Measurements from ENCODE around the gene ZNF503.

Gene ZNF503

GRCh38 chr10:75399461-75400162 lies 2.0 kb downstream of the ZNF503 start:
- peak; percentile 81 for DNase-seq (ENCODE audit: low spot score)
- in situ Hi-C loops (cut with MboI; ENCODE audit: low pct_unique_long_range_greater_than_20kb, low sequenced_read_pairs, unreplicated experiment) = no loop called here

GRCh38 chr10:75398692-75399460 lies 2.7 kb downstream of the ZNF503 start:
- no peak for DNase-seq (ENCODE audit: low spot score)
- in situ Hi-C loops (cut with MboI; ENCODE audit: low pct_unique_long_range_greater_than_20kb, low sequenced_read_pairs, unreplicated experiment) = no loop called here
- TF ChIP-seq CTCF (IDR thresholded peaks at IDR 0.05; ENCODE audit: extremely low read depth, insufficient read depth, missing control alignments) = no peak

More at GRCh38 chr10:75399461-75400162, 2.0 kb downstream of the ZNF503 start:
- TF ChIP-seq CTCF (IDR thresholded peaks at IDR 0.05; ENCODE audit: extremely low read depth, insufficient read depth, missing control alignments) = peak; percentile 65

GRCh38 chr10:75398200-75398691 lies 3.3 kb downstream of the ZNF503 start:
- DNase-seq (ENCODE audit: low spot score) = no peak
- TF ChIP-seq CTCF (IDR thresholded peaks at IDR 0.05; ENCODE audit: extremely low read depth, insufficient read depth, missing control alignments) = no peak
- in situ Hi-C loops (cut with MboI; ENCODE audit: low pct_unique_long_range_greater_than_20kb, low sequenced_read_pairs, unreplicated experiment) = no loop called here

GRCh38 chr10:75397496-75398199 lies 3.9 kb downstream of the ZNF503 start:
- in situ Hi-C loops (cut with MboI; ENCODE audit: low pct_unique_long_range_greater_than_20kb, low sequenced_read_pairs, unreplicated experiment) = no loop called here
- peak; percentile 24 for DNase-seq (ENCODE audit: low spot score)
- no peak for TF ChIP-seq CTCF (IDR thresholded peaks at IDR 0.05; ENCODE audit: extremely low read depth, insufficient read depth, missing control alignments)

GRCh38 chr10:75396631-75397495 lies 4.7 kb downstream of the ZNF503 start:
- in situ Hi-C loops (cut with MboI; ENCODE audit: low pct_unique_long_range_greater_than_20kb, low sequenced_read_pairs, unreplicated experiment) = no loop called here
- DNase-seq (ENCODE audit: low spot score) = peak; percentile 45

More at GRCh38 chr10:75396631-75397495, 4.7 kb downstream of the ZNF503 start:
- no peak for TF ChIP-seq CTCF (IDR thresholded peaks at IDR 0.05; ENCODE audit: extremely low read depth, insufficient read depth, missing control alignments)
